GM12878 (cell line): Measurements from ENCODE around the gene CCDC182. TPM values are rescaled to one million over a fixed set of nuclear protein-coding genes. Genes with fewer than 3 reads are reported as not detected.

Source experiments
- ATAC-seq: fragments of 200-7000 bp; cut with Tn5 transposase; 3 replicates; pipeline ENCODE4 v1.9.1; 2020; ENCODE audit warnings: mild to moderate bottlenecking, moderate library complexity
- BruUV-seq: library from RNA; stranded (reverse); fragments of 400-500 nt; replicated peaks from 2 replicates; lab custom pipeline; 2021; lab: Mats Ljungman, UMichigan
- CTCF ChIA-PET: fragments of 300-600 bp; sonication (Branson Sonifier 250); formaldehyde crosslinking; extraction: SDS; loops from one replicate; lab custom pipeline; 2021; ENCODE audit warnings: inconsistent platforms; lab: Yijun Ruan, JAX
- POLR2A ChIA-PET: fragments of 350-600 bp; formaldehyde crosslinking; extraction: SDS; loops from one replicate; lab custom pipeline; 2021; ENCODE audit warnings: inconsistent platforms; lab: Charles Lee
- RAD21 ChIA-PET: fragments of 300-600 bp; sonication (Branson Sonifier 250); formaldehyde crosslinking; loops from one replicate; lab custom pipeline; 2023; ENCODE audit warnings: antibody characterized with exemption; ENCODE audit not compliant: unreplicated experiment; lab: Charles Lee
- SMC1A ChIA-PET: fragments of 300-600 bp; sonication (Branson Sonifier 250); formaldehyde crosslinking; loops from one replicate; lab custom pipeline; 2023; ENCODE audit not compliant: unreplicated experiment, uncharacterized antibody; lab: Charles Lee
- DNase-seq: peaks from one replicate; pipeline ENCODE4 v3.0.0-alpha.2; 2011; ENCODE audit warnings: low read depth, low spot score
- FAIRE-seq: peaks from 3 replicates; lab custom pipeline; 2011; peaks lifted over from hg19 to GRCh38; lab: Jason Lieb, UNC
- H2AFZ ChIP-seq: 2 replicates; pipeline ENCODE4 v1.6.0; 2011; ENCODE audit warnings: low read depth, low read length, control low read depth; ENCODE audit not compliant: control insufficient read depth
- H3K27ac ChIP-seq: 2 replicates; pipeline ENCODE4 v1.5.1; 2011; ENCODE audit warnings: control low read depth; ENCODE audit not compliant: control insufficient read depth, insufficient read depth
- H3K27me3 ChIP-seq, 2 experiments: replicated peaks in 1 of 2; 2 replicates each; pipeline versions ENCODE4 v1.6.0 to v1.6.1; 2011; ENCODE audit warnings: low read length in 1 of 2; ENCODE audit not compliant: control insufficient read depth in 2 of 2, insufficient read depth in 2 of 2
- H3K36me3 ChIP-seq, 2 experiments: 2 replicates each; pipeline ENCODE4 v1.5.1; 2011; ENCODE audit warnings: low read length in 1 of 2; ENCODE audit not compliant: control insufficient read depth in 2 of 2, insufficient read depth in 2 of 2
- H3K4me1 ChIP-seq: 2 replicates; pipeline ENCODE4 v1.6.1; 2011; ENCODE audit warnings: mild to moderate bottlenecking, low read length, moderate library complexity, mixed read lengths; ENCODE audit not compliant: control insufficient read depth, insufficient read depth
- H3K4me2 ChIP-seq: 2 replicates; pipeline ENCODE4 v1.6.0; 2011; ENCODE audit warnings: control low read depth; ENCODE audit not compliant: control insufficient read depth, insufficient read depth
- H3K4me3 ChIP-seq: fragments of 200-600 bp; sonication (generic); 2 replicates; pipeline ENCODE4 v1.5.1; 2016
- H3K79me2 ChIP-seq: 2 replicates; pipeline ENCODE4 v1.6.0; 2011; ENCODE audit warnings: low read length; ENCODE audit not compliant: control insufficient read depth, insufficient read depth
- H3K9ac ChIP-seq: 2 replicates; pipeline ENCODE4 v1.8.0; 2011; ENCODE audit warnings: low read length, control low read depth, mixed read lengths; ENCODE audit not compliant: control insufficient read depth, insufficient read depth
- H3K9me3 ChIP-seq: replicated peaks from 3 replicates; pipeline ENCODE4 v1.5.1; 2011; ENCODE audit warnings: mild to moderate bottlenecking, low read length; ENCODE audit not compliant: control insufficient read depth, insufficient read depth
- H4K20me1 ChIP-seq: 2 replicates; pipeline ENCODE4 v1.6.0; 2011; ENCODE audit not compliant: control insufficient read depth, insufficient read depth
- EZH2 ChIP-seq: IDR thresholded peaks from 2 replicates; pipeline ENCODE4 v1.6.1; 2012; ENCODE audit warnings: low read depth, mild to moderate bottlenecking, control low read depth, inconsistent platforms, low read length, borderline replicate concordance; ENCODE audit not compliant: control insufficient read depth
- PML ChIP-seq: IDR thresholded peaks from 2 replicates; pipeline ENCODE4 v1.6.1; 2012; ENCODE audit warnings: low read length, inconsistent platforms
- RB1 ChIP-seq: fragments of 450-650 bp; formaldehyde crosslinking; IDR thresholded peaks from 2 replicates; pipeline ENCODE4 v1.6.1; 2017; ENCODE audit warnings: mild to moderate bottlenecking, borderline replicate concordance
- RFX5 ChIP-seq: IDR thresholded peaks from 2 replicates; pipeline ENCODE4 v1.6.1; 2011; ENCODE audit warnings: low read depth, low read length, improper control_type of control experiment
- SMAD5 ChIP-seq: IDR thresholded peaks from 2 replicates; pipeline ENCODE4 v1.6.1; 2016; ENCODE audit warnings: antibody characterized with exemption, low read depth
- SREBF1 ChIP-seq: IDR thresholded peaks from 2 replicates; pipeline ENCODE4 v1.6.1; 2012; ENCODE audit warnings: mild to moderate bottlenecking, low read length
- SREBF2 ChIP-seq: IDR thresholded peaks from 2 replicates; pipeline ENCODE4 v1.6.1; 2012; ENCODE audit warnings: mild to moderate bottlenecking, low read length
- SUPT20H ChIP-seq: IDR thresholded peaks from 2 replicates; pipeline ENCODE4 v1.6.1; 2011; ENCODE audit warnings: low read depth, mild to moderate bottlenecking, low read length, moderate library complexity, borderline replicate concordance; ENCODE audit not compliant: control insufficient read depth
- YBX1 ChIP-seq: fragments of 450-650 bp; IDR thresholded peaks from 2 replicates; pipeline ENCODE4 v1.6.1; 2016; ENCODE audit warnings: antibody characterized with exemption
- ZNF622 ChIP-seq: fragments of 450-650 bp; IDR thresholded peaks from 2 replicates; pipeline ENCODE4 v1.6.1; 2017; ENCODE audit warnings: mild to moderate bottlenecking, inconsistent platforms
- WGBS: methylation state at CpG from one replicate; pipeline ENCODE4 v1.1.6; 2016; ENCODE audit warnings: low lambda C conversion rate; ENCODE audit not compliant: insufficient replicate concordance, insufficient coverage; ENCODE audit errors: missing lambda C conversion rate; 5-methylcytosine and 5-hydroxymethylcytosine counted together
- in situ Hi-C: fragments of 300-500 bp; cut with MboI; formaldehyde crosslinking; loops from 9 replicates; pipeline ENCODE4 v1.14.3; 2018; ENCODE audit warnings: mixed read lengths
- intact Hi-C: fragments of 100-400 bp; cut with micrococcal nuclease; formaldehyde crosslinking; loops from one replicate; pipeline ENCODE4 v1.14.2; 2022; ENCODE audit not compliant: unreplicated experiment
- polyA plus RNA-seq, 11 experiments: library from polyadenylated mRNA; depleted of rRNA in 4 of 11; unstranded in 6 of 11; stranded (reverse) in 5 of 11; fragments of >200 nt; fragmentation: Nextera tagmentation in 4 of 11; fragmentation: Illumina TruSeq in 1 of 11; extraction: Ambion mirVana in 4 of 11; extraction: Trizol in 1 of 11; gene quantifications; 1 replicate in 1 of 11; 2 replicates in 10 of 11; pipeline versions ENCODE4 v1.2.1 to v1.2.3, GENCODE V29; 2011 to 2016; ENCODE audit warnings: inconsistent platforms in 2 of 11, missing spikeins in 2 of 11, low read depth in 1 of 11
- total RNA-seq, 4 experiments: library from RNA; depleted of rRNA in 3 of 4; stranded (reverse); fragments of >200 nt in 3 of 4; fragmentation: Illumina TruSeq in 1 of 4; extraction: Trizol in 1 of 4; gene quantifications; 2 replicates each; pipeline versions ENCODE4 v1.2.1 to v1.2.3, GENCODE V29; 2013 to 2021
- TF ChIP-seq, protein P1 (sequence below): IDR thresholded peaks from 2 replicates; pipeline ENCODE4 v1.6.1; 2012; ENCODE audit warnings: low read depth, low read length, improper control_type of control experiment
- TF ChIP-seq, protein P2 (sequence below): fragments of 450-650 bp; IDR thresholded peaks from 2 replicates; pipeline ENCODE4 v1.6.1; 2017; ENCODE audit warnings: antibody characterized with exemption, mild to moderate bottlenecking, moderate library complexity
- TF ChIP-seq, protein P3 (sequence below): IDR thresholded peaks from 2 replicates; pipeline ENCODE4 v1.6.1; 2011; ENCODE audit warnings: borderline replicate concordance, low read depth, mild to moderate bottlenecking, moderate library complexity, mixed read lengths, low read length; ENCODE audit not compliant: insufficient read depth; ENCODE audit errors: extremely low read length
- TF ChIP-seq, protein P4 (sequence below): IDR thresholded peaks from 2 replicates; pipeline ENCODE4 v1.6.1; 2012; ENCODE audit warnings: low read length, inconsistent platforms

The CCDC182 gene
- total and polyA plus RNA-seq, 10 of the 15 experiments (the other 5 are each of a cell fraction or from before 2014, with no cell fraction given) = not detected

DNA sequence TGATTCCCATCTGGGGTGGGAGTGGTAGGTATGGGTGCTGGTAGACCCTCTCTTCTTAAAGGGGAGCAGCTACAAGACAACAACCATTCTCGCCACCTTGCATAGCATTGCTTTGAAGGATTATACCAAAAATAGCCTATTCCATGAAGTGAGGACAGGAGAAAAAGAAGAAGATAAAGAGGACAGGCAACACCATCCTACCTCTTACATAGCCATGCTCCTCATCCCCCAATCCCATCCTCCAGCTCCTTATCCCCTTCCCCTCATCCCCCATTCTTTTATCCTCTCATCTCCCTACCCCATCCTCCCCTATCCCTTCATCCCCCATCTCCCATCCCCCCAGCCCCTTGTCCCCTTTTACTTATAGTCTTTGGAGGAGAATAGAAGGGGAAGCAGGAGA lies 29.1 kb downstream of the CCDC182 start (continued):
- TF ChIP-seq SMAD5 (no peak), EZH2 (no peak), SREBF1 (no peak)

DNA sequence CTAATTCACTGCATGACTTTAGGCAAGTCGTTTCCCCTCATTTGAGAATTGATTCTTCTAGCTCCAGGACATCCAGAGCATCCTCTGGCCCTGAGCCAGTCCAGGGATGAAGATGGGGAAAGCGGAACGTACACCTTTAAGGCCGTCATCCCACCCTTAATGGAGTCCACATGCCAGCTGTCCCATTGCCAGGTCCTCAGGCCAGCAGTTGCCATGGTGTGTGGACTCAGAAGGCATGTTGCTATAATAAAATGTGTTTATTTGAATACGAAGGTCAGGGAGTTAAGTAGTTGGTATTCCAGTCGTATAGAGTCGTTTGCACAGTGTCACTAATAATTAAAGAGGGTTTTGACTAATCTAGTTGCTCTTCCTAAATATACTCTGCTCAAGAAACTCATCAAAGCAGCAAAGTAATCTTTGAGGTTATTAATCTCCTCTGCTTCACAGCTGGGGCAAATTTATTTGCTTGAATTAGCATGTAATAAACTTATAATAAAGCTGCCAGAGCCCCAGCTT lies 30.4 kb downstream of the CCDC182 start:
- FAIRE-seq (no peak), ATAC-seq (no peak), DNase-seq (no peak)
- SMC1A ChIA-PET = no interaction called here
- Histone ChIP-seq H3K9me3 (peaks cover 4% of the 10 kb centered on the region; the same call in 1 of the 3 replicates), H3K27me3 (peaks cover 0 to 2% of the 10 kb centered on the region in 2 experiments; a peak in 1 of 4 replicates), H2AFZ (no peak overlapping the region), H3K9ac (no peak overlapping the region), H3K79me2 (no peaks in the 10 kb centered on the region), H3K36me3 (no peaks in the 10 kb centered on the region), H4K20me1 (no peaks in the 10 kb centered on the region), H3K4me2 (no peak overlapping the region), H3K4me1 (no peaks in the 10 kb centered on the region), H3K4me3 (no peak overlapping the region), H3K27ac (no peak overlapping the region)
- POLR2A ChIA-PET = interaction anchor here (0.7 kb wide), 1 partner anchor 564 kb away, joined by 5 read pairs; no protein-coding TSS in a partner anchor
- 34% methylated on average over 7 of the region's 7 CpGs for WGBS
- intact Hi-C loops = no loop called here
- CTCF ChIA-PET = no interaction called here
- RAD21 ChIA-PET = no interaction called here
- in situ Hi-C loops = no loop called here
- no TSS peak for BruUV-seq
- TF ChIP-seq SREBF2 = no peak
- TF ChIP-seq RFX5 = no peak
- no peak for TF ChIP-seq SUPT20H
- TF ChIP-seq, protein P1, sequence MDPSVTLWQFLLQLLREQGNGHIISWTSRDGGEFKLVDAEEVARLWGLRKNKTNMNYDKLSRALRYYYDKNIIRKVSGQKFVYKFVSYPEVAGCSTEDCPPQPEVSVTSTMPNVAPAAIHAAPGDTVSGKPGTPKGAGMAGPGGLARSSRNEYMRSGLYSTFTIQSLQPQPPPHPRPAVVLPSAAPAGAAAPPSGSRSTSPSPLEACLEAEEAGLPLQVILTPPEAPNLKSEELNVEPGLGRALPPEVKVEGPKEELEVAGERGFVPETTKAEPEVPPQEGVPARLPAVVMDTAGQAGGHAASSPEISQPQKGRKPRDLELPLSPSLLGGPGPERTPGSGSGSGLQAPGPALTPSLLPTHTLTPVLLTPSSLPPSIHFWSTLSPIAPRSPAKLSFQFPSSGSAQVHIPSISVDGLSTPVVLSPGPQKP = no peak
- TF ChIP-seq, protein P2, sequence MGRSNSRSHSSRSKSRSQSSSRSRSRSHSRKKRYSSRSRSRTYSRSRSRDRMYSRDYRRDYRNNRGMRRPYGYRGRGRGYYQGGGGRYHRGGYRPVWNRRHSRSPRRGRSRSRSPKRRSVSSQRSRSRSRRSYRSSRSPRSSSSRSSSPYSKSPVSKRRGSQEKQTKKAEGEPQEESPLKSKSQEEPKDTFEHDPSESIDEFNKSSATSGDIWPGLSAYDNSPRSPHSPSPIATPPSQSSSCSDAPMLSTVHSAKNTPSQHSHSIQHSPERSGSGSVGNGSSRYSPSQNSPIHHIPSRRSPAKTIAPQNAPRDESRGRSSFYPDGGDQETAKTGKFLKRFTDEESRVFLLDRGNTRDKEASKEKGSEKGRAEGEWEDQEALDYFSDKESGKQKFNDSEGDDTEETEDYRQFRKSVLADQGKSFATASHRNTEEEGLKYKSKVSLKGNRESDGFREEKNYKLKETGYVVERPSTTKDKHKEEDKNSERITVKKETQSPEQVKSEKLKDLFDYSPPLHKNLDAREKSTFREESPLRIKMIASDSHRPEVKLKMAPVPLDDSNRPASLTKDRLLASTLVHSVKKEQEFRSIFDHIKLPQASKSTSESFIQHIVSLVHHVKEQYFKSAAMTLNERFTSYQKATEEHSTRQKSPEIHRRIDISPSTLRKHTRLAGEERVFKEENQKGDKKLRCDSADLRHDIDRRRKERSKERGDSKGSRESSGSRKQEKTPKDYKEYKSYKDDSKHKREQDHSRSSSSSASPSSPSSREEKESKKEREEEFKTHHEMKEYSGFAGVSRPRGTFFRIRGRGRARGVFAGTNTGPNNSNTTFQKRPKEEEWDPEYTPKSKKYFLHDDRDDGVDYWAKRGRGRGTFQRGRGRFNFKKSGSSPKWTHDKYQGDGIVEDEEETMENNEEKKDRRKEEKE = no peak
- TF ChIP-seq, protein P3, sequence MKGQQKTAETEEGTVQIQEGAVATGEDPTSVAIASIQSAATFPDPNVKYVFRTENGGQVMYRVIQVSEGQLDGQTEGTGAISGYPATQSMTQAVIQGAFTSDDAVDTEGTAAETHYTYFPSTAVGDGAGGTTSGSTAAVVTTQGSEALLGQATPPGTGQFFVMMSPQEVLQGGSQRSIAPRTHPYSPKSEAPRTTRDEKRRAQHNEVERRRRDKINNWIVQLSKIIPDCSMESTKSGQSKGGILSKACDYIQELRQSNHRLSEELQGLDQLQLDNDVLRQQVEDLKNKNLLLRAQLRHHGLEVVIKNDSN = no peak
- TF ChIP-seq, protein P4, sequence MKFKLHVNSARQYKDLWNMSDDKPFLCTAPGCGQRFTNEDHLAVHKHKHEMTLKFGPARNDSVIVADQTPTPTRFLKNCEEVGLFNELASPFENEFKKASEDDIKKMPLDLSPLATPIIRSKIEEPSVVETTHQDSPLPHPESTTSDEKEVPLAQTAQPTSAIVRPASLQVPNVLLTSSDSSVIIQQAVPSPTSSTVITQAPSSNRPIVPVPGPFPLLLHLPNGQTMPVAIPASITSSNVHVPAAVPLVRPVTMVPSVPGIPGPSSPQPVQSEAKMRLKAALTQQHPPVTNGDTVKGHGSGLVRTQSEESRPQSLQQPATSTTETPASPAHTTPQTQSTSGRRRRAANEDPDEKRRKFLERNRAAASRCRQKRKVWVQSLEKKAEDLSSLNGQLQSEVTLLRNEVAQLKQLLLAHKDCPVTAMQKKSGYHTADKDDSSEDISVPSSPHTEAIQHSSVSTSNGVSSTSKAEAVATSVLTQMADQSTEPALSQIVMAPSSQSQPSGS = no peak
- TF ChIP-seq PML = no peak
- TF ChIP-seq ZNF622 = no peak
- no peak for TF ChIP-seq YBX1
- no peak for TF ChIP-seq RB1
